Measurements from ENCODE around the gene ACP6.

GRCh38 chr1:147631839-147632238 lies 38.5 kb downstream of the ACP6 start:
- TF ChIP-seq EZH2 (IDR thresholded peaks at IDR 0.05) = no peak
- no peak for TF ChIP-seq POLR2AphosphoS5 (IDR thresholded peaks at IDR 0.05; ENCODE audit: borderline replicate concordance, low read depth, low read length)
